ENCODE results near the gene CFAP92. TPM values are rescaled to one million over a fixed set of nuclear protein-coding genes. Genes with fewer than 3 reads are reported as not detected.
"Not testable (repeated sequence)": the region's sequence is repeated elsewhere in the genome, so short reads cannot be mapped to it uniquely, and the experiment has no call there.

Gene CFAP92
- total and polyA plus RNA-seq, 3 donors from 2014 or later, result 16.0 to 62.0 (median 26.7) TPM

DNA sequence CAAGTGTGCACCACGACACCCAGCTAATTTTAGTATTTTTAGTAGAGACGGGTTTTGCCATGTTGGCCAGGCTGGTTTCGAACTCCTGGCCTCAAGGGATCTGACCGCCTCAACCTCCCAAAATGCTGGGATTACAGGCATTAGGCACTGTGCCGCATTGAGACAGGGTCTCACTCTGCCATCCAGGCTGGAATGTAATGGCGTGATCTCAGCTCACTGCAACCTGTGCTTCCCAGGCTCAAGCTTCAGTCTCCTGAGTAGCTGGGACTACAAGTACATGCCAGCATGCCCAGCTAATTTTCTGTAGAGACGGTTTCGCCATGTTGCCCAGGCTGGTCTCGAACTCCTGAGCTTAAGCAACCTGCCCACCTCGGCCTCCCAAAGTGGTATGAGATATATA lies 62.8 kb downstream of the CFAP92 start:
- TF ChIP-seq, protein P1, sequence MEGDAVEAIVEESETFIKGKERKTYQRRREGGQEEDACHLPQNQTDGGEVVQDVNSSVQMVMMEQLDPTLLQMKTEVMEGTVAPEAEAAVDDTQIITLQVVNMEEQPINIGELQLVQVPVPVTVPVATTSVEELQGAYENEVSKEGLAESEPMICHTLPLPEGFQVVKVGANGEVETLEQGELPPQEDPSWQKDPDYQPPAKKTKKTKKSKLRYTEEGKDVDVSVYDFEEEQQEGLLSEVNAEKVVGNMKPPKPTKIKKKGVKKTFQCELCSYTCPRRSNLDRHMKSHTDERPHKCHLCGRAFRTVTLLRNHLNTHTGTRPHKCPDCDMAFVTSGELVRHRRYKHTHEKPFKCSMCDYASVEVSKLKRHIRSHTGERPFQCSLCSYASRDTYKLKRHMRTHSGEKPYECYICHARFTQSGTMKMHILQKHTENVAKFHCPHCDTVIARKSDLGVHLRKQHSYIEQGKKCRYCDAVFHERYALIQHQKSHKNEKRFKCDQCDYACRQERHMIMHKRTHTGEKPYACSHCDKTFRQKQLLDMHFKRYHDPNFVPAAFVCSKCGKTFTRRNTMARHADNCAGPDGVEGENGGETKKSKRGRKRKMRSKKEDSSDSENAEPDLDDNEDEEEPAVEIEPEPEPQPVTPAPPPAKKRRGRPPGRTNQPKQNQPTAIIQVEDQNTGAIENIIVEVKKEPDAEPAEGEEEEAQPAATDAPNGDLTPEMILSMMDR (IDR thresholded peaks at IDR 0.05), result no peak
- no peak for TF ChIP-seq POLR2A (IDR thresholded peaks at IDR 0.05)
- DNase-seq, result peak; percentile 3
- no peaks in the 10 kb centered on the region for H3K9me3 ChIP-seq
- WGBS, 2 donors, result 85 to 95% methylated on average over 10 of the region's 10 CpGs
- no peaks in the 10 kb centered on the region for H3K27me3 ChIP-seq
- intact Hi-C loops (cut with DNase I; ENCODE audit: low total_unique reads), result no loop called here
- no peak overlapping the region for H3K27ac ChIP-seq
- no peaks in the 10 kb centered on the region for H3K36me3 ChIP-seq (ENCODE audit: low read depth, missing control alignments)
- no peaks in the 10 kb centered on the region for H3K4me1 ChIP-seq
- no peak overlapping the region for H3K4me3 ChIP-seq

- intact Hi-C loops (cut with DNase I; ENCODE audit: low total_unique reads), result no loop called here
- no peak for TF ChIP-seq POLR2A (IDR thresholded peaks at IDR 0.05)
- TF ChIP-seq, protein P1 (IDR thresholded peaks at IDR 0.05), result no peak
These were observed 64.5 kb downstream of the CFAP92 start for GRCh38 chr3:128929364-128929763.

GRCh38 chr3:128923986-128924385 lies 69.9 kb downstream of the CFAP92 start:
- DNase-seq; H3K27ac ChIP-seq; H3K4me3 ChIP-seq; H3K27me3 ChIP-seq; H3K36me3 ChIP-seq (ENCODE audit: low read depth, missing control alignments); intact Hi-C loops (cut with DNase I; ENCODE audit: low total_unique reads); H3K4me1 ChIP-seq; H3K9me3 ChIP-seq: not testable (repeated sequence)
- WGBS, 2 donors, result 86 to 97% methylated on average over 6 of the region's 6 CpGs

More at GRCh38 chr3:128929364-128929763, 64.5 kb downstream of the CFAP92 start:
- H3K27me3 ChIP-seq, result no peaks in the 10 kb centered on the region
- 90 to 93% methylated on average over 3 of the region's 3 CpGs for WGBS, 2 donors
- H3K27ac ChIP-seq, result no peak overlapping the region
- H3K9me3 ChIP-seq, result no peaks in the 10 kb centered on the region
- H3K4me1 ChIP-seq, result no peaks in the 10 kb centered on the region
- no peaks in the 10 kb centered on the region for H3K36me3 ChIP-seq (ENCODE audit: low read depth, missing control alignments)
- H3K4me3 ChIP-seq, result no peak overlapping the region
- DNase-seq, result no peak

- no peaks in the 10 kb centered on the region for H3K36me3 ChIP-seq (ENCODE audit: low read depth, missing control alignments)
- no peaks in the 10 kb centered on the region for H3K4me1 ChIP-seq
- no peaks in the 10 kb centered on the region for H3K9me3 ChIP-seq
- no peak overlapping the region for H3K4me3 ChIP-seq
- 93% methylated on average over 2 of the region's 2 CpGs for WGBS, 2 donors
- DNase-seq, result no peak
- H3K27me3 ChIP-seq, result no peaks in the 10 kb centered on the region
- H3K27ac ChIP-seq, result no peak overlapping the region
- TF ChIP-seq POLR2A (IDR thresholded peaks at IDR 0.05), result no peak
- TF ChIP-seq, protein P1 (IDR thresholded peaks at IDR 0.05), result no peak
- intact Hi-C loops (cut with DNase I; ENCODE audit: low total_unique reads), result no loop called here
These were observed 70.3 kb downstream of the CFAP92 start for GRCh38 chr3:128923576-128923975.

DNA sequence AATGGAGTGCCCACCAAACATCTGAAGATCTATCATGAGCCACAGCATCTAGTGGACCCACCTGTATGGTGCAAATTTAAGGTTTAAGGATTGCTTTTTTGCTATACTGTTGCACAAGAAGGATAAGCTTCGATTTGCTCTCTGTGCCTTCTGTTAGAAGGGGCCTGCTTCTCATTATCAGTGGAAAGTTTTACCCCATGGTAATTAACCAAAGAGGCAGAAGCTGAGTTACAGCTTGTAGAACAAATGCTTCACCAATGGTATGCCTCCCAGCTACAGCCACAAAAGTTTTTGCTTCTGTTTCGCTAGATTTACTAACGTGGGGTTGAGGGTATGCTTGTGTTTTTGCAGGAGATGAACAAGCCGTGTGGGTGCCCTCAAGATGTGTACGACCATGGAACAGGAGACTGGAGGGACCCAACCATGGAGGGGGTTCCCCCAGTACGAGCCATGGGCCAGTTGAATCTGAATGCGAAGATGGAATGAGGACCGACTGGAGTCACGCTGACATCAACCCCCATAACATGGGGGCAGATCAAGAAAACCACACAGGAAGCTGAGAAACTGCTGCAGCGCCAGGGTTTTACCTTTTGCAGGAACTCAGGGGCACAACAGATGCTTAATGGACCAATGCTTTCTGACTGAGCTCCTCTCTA lies 70.9 kb downstream of the CFAP92 start:
- WGBS, 2 donors, result 83 to 84% methylated on average over 10 of the region's 10 CpGs
- TF ChIP-seq POLR2A (IDR thresholded peaks at IDR 0.05), result no peak
- TF ChIP-seq, protein P1 (IDR thresholded peaks at IDR 0.05), result no peak

More for the DNA sequence above, 70.9 kb downstream of the CFAP92 start:
- no peak for DNase-seq
- no peaks in the 10 kb centered on the region for H3K4me1 ChIP-seq
- no peak overlapping the region for H3K27ac ChIP-seq
- intact Hi-C loops (cut with DNase I; ENCODE audit: low total_unique reads), result no loop called here
- no peaks in the 10 kb centered on the region for H3K36me3 ChIP-seq (ENCODE audit: low read depth, missing control alignments)
- no peaks in the 10 kb centered on the region for H3K9me3 ChIP-seq
- H3K27me3 ChIP-seq, result no peaks in the 10 kb centered on the region
- no peak overlapping the region for H3K4me3 ChIP-seq

Measured in testis (tissue), 3 donors.